GM18868 (cell line): ENCODE data around the gene ADGRD1.

ENCODE experiments used
- ATAC-seq: cut with Tn5 transposase; IDR thresholded peaks from one replicate; pipeline ENCODE4 v1.9.1; 2021; ENCODE audit warnings: mild to moderate bottlenecking, moderate library complexity; ENCODE audit not compliant: unreplicated experiment

The ADGRD1 gene

DNA sequence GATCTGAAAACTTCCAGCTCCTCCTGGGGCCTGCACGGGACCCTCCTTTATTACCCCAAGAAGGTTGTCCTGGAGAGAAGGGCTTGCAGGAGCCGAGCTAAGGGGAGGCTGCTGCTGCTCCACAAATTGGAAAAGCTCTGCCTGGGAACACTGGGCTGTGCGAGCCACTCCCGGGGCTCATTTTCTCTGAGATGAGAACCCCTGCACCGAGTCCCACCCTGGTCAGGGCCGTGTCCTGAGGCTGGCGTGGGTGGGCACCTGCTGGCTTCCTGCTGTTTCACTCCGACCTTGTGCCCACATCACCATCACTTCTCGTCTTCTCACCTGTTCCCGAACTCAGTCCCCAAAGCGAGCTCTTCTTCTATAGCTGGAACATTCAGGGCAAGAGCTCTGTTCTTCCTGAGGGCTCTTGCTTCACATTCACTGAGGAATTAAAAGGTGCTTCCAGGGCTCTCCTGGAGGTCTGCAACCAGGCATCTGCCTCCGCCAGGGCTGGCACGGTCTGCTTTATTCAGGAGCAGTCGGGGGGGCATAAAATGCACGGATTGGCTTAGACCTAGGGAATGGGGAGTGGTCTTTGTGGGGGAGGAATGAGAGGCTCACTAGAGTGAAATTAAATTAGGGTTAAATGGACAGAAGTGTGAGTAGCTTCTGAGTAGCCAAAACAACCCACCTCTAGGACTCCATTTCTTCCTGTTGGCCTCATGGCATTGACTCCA is 98.5 kb downstream of the ADGRD1 start:
- ATAC-seq: no peak

DNA sequence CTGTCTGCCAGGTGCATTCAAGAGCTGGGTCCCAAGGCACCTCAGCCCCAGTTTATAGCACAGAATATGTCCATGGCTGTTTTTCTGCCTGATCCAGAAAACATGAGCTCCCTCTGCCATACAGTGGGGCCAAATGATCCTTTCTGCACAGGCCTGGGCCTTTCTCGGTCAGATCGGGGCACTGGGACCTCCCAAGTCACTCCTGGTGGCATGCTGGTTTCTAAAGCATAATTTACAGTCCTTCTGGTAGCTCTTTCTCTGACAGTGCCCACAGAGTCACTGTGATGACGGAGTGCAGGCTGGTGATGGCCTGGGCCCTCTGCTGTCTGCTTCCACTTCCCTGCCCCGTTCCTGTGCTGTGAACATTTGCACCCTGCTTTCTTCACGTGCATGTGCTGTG is 99.2 kb downstream of the ADGRD1 start:
- no peak for ATAC-seq

DNA sequence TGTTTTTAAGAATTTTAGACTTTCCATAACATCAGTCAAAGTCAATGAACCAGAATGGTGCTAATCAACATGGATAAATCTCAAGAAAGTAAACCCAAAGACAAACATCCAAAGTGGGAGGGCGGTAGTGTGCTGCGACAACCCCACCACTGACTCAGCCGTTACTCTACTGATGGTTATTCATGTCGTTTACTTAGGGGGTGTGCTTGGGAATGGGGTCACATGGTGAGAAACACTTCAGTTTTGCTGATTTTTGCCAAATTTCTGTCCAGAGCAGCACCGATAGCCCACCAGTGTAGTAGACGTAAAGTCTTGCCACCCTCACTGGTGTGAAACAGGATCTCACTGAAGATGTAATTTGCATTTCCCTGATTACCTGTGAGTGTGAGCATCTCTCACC is 99.9 kb downstream of the ADGRD1 start:
- ATAC-seq: no peak

DNA sequence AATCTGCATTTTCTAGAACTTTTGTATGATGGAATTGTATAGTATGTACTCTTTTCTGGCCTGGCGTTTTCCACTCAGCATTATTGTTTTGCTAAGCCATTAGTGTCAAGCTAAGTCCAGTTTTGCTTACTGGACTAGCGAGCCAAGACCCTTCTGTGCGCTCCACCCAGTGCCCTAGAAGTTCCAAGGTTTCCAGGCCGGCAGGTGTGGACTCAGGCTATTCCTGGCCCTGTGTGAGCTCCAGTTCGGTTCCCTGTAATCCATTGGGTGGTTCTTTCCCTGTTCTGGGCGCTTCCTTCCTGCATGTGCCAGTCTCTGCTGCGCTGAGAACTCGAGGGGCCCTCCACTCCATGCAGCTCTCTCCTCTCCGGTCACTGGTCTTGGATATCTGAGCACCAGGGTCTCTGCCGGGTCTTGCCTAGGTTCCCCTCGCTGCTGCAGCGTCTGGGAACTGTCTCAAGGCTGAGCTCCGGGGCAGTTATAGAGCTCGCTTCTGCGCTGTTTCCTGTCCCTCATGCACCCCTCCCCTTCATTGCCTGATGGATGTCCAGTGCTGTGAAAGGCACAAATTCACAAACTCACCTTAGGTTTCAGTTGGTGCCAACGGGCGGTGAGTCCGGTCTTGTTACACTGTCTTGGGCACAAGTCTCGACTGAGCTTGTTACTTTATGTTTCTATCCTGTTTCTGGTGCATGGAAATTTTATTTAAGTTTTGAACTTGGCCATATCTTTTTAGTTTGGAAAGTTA is 100.8 kb downstream of the ADGRD1 start:
- no peak for ATAC-seq

DNA sequence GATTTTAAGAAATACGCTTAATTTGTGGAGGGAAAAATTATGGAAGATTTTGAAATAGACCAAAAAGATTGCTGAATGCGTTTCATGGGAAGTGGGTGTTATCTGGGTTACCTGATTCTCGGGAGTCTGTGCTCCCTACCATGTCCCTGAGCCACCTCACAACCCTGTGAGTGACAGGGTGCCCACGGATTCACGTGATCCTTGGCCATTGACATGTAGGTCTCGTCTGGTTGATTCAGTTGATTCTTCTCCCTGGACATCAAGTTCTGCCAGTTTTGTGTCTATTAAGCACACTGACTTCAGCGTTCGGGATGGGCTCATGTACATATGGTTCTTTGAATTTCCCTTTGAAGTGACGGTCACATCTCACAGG is 101.4 kb downstream of the ADGRD1 start:
- ATAC-seq: no peak

DNA sequence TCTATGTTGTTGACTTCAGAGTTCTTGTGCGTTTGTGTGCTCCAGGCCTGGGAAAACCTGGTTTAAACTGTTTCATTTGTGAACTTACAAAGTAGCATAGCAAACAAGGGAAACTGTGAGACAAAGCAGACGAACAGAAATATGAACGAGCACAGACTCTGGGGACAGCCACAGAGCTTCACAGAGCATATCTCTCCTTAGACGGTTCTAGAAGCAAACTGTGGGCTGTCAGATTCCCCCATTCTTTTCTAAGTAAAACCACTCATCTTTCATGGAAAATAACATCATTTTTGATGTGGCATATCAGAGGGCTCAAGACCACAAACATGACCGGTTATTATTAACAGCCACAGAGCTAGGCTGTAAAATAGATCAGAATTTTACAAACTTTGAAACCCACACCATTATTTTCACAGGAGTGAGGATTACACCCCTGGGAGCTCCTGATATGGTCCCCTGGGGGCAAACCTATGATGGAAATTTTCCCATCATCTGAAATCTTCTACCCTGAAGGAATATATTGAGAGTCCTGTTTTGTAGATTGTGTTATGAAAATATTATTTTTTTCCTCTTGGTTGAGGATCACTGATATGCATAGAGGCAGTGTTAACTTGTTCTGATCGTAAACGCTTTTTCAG is 102.0 kb downstream of the ADGRD1 start:
- ATAC-seq: no peak

DNA sequence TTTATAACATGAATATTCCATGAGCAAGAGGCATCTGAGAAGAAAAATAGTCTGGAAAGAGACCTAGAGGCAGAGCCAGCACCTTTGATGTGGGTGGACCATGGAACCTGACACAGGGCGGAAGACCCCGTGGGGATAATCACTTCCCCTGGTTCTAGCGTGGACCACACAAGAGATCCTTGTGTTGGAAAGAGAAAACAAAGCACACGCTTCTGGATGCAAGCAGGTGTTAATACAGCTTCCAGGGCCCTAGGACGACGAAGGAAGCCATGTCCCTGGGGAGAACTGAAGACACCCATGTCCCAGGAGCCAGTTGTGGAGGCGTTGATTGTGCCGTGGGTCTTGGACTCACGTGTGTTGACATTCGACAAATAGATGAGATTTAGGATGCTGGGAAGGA is 102.9 kb downstream of the ADGRD1 start:
- ATAC-seq: no peak

DNA sequence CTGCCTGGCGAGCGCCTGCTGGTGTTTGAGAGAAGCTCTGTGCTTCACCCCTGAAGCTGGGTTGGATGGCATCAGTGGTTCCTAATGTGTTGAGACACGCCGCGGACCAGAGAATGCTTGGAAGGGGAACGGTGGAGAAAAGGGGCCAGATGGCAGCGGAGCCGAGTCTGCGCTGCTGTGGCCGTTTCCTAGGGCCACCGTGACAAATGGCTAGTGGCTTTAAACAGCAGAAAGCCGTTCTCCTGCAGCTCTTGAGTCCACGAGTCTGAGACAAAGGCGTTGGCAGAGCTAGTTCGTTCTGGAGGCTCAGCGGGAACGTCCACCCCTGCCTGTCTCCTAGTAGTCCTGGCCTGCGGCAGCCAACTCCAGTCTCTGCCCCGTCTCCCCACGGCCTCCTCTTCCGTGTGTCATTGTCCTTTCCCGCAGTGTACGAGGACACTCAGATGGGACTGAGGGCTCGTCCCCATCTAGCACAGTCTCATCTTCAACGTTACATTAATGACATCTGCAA is 103.6 kb downstream of the ADGRD1 start:
- no peak for ATAC-seq

DNA sequence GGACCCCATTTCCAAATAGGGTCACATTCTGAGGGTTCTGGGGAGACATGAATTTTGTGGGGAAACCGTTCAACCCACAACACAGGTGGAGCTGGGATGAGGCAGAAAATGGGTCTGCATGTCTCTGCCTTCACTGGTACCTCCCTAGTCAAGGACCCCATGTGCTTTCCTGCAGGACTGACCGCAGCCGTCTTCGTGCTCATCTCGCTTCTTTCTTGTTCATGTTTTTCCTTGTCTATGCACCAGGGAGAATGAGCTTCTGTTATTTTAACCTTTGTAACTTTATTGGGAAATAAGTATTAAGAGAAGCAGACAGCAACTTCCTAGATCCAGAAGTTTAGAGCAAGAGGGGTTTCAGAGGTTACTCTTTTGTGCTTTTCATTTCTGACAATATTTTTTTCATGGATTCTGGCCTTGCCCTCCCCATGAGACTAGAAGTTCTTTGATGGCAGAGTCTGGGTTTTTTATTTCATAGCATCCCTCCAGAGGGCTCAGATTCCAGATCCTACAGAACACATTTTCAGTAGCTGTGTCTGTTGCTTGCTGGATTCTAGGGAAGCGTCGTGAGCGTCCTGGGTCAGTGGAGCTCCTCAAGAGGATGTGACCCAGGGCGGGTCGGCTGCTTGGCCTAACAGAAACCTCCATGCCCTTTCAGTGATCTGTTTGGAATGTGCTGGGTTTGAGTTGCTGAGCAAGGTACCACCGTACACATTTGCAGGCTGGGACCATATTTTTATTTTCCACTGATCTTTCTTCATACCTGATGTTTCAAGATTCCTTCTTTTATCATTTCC is 104.2 kb downstream of the ADGRD1 start:
- ATAC-seq: no peak

DNA sequence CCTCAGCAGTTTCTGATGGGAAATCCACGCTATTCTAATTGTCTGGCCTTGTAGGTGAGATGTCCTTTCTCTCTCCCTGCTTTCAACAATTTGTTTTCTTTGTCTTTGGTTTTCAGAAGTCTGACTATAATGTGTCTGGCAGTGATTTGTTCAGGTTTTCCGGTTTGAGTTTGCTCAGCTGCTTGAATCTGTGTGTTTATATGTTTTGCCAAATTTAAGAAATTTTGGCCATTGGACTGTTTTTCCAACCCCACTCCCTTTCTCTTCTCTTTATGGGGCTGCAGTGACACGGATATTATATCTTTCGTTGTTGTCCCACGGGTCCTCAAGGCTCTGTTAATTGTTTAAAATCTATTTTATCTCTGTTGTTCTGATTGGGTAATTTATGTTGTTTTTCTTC is 105.0 kb downstream of the ADGRD1 start:
- ATAC-seq: no peak

DNA sequence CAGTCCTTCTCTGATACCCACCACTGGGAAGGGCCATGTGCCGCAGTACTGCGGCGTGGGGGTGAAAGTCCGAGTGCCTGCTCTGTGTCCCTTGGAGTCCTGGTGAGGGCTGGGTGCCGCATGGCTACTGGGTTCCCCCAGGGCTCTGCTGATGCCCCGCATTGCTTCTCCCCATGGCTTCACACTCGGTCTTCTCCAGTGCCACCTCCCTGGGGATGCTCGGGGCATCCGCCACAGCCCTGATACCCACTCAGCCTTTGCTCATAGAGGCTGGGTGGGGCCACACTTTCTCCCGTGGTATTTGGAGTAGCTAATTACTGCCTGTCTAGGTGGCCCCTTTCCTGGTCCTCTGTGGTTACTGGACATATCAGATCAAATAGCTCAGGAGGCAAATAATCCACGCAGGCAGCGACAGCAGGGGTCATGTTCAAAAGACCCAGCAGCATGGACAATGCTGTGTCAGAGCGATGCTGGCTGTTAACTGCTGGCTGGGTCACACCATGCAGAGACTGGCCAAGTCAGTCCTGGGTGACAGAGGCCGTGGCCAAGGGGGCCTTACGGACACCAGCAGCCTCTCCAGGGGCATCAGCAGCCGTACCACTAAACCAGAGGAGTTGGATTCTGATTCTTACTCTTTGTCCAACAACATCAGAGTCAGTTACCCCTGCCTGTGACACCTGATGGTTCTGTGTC is 106.5 kb downstream of the ADGRD1 start:
- no peak for ATAC-seq

DNA sequence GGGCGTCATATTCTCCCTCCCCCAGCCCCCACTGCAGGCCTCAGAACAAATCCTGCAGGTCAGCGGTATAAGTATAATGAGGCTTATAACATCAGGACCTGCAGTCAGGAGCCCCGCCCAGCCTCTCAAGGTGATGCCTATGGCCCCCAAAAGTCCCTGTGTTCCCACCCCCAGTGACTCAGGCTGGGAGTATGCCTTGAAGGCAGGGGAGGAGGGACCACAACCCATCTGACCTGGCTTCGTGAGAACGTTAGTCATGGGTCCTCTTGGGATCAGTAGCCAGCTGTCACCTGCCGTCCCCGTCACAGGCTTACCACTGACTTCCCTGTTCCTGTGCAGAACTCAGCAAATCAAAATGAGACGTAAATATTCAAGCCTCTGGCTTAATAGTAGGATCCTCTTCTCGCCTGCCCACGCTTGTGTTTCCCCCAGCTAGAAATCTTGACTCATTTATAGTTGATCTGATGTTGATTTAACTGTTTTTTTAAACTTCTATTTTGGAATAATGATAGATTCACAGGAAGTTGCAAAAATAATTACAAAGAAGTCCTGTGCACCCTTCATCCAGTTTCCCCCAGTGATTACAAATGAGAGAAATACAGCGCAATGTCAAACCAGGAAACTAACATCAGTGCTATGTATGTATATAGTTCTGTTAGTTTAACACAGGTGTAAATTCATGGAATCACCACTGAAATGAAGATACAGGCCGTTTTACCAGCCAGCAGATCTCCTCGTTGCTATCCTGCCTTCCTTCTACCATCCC is 107.5 kb downstream of the ADGRD1 start:
- ATAC-seq: peak; percentile 62

DNA sequence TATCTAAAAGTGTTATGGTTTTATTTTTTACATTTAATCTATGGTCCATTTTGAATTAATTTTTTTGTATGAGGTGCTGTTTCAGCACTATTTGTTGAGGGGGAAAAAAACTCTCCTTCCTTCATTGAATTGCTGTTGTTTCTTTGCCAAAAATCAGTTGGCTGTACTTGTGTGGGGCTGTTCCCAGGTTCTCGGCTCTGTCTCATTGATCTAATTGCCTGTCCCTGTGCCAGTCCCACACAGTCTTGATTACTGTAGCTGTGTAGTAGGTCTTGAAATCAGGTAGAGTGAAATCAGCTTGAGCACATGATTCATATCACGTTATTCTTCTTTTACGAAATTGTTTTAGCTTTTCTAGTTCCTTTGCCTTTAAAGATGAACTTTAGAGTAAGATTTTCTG is 109.7 kb downstream of the ADGRD1 start:
- ATAC-seq: no peak

DNA sequence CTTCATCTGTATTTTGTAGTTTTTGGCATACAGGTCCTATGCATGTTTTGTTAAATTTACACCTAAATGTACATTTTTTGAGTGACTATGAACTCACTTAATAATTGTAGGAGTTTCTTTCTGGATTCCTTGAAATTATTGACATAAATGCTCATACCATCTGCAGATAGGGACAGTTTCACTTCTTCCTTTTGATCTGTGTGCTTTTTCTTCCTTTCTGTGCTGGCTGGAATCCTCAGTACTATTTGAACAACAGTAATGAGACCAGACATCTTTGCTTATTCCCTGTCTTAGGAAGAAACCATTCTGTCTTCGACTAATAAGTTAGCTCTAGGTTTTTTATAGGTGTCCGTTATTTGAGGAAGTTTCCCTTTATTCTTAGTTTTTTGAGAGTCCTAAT is 110.3 kb downstream of the ADGRD1 start:
- no peak for ATAC-seq

DNA sequence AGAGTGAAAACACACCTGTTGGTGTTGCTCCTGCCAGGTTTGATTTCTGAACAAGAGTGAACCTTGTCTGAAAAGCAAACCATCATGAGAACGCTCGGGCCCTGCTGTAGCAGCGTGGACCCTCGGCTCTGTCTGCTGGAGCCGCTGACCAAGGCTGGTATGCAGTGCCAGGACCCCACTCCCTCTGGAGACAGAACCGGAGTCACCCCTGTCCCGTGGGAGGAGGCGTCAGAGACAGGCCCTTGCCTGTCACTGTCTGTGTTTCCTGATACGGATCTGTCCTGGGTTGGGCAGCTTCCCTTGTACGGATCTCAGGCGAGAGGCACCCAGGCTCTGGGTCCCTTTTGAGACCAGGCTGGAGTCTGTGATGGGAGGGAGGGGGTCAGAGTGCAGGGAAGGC is 111.6 kb downstream of the ADGRD1 start:
- ATAC-seq: no peak

DNA sequence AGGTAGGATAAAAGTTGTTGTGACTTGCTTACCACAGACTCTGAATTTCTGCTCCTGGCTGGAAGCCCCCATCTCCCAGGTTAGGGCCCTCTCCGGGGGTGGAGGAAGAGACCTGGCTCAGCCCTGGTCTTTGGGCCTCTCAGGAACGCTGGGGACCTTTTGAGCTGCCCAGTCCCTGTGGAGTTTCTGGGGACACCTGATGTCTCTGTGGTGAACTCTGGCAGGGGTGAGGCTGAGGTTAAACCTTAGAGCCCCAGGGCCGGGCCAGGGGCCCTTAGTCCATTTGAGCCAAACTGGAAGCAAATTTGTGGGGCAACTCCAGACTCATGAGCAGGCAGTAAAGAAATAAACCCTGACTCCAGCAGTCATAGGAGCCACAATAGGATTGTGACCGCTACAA is 112.1 kb downstream of the ADGRD1 start:
- no peak for ATAC-seq

DNA sequence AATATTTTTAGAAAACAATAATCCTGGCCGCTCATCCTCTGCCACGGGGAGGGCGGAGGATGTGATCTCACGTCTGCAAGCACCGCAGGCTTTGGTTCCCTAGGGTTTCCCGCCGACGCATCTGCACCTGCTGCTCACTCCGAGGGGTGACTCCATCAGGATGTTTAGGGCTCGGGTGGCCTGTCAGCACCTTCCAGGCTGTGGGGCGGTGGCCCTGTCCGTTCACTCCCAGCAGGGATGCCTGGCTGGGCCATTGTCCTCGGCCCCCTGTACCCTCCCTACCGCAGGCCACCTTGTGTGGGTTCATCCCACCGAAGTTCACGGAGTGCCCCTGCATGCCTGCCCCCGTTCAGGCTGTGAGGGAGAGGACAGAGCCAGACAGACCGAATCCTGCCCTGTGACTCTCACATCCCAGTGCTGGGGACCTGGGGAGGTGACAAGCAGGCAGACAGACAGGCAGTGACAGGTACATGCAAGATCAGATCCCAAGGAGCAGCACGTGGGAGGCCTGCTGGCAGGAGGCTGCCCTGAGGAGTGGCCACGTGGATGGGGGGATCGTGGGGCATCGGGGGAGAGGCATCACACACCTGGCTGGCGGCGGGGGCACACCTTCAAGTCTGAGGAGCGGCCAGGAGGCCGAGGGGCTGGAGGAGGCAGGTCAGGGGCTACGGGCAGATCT is 112.6 kb downstream of the ADGRD1 start:
- no peak for ATAC-seq

DNA sequence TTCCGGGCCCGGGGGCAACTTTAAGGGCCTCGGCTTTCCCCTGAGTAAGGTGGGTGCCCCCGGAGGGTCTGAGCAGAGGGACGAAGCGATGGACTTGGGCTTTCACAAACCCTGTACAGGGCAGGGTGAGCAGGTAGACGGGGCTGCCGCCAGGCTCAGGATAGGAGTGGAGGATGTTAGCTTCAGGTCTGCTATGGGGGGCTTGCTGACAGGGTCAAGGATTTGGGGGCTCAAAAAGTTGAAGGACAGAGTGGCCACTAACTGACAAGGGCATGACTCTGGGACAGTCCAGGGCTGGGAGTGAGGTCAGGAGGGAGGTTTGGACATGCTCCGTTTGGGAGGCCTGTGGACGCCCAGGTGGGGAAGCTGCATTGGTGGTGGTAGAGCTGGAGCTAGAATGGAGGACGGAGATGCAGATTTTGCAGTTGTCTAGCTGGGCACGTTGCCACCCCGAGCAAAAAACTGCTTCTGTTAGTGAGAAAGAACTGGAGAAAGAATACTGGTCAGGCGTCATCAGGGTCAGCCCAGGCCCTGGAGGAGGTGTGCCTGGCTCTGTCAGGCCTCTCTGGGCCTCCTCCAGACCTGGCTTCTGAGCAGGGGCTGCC is 113.3 kb downstream of the ADGRD1 start:
- no peak for ATAC-seq
